Measurements from ENCODE around the gene CLTRN. TPM values are rescaled to one million over a fixed set of nuclear protein-coding genes. Genes with fewer than 3 reads are reported as not detected.

Gene CLTRN
- total RNA-seq, 1 experiment from 2014 or later, result 1.8 TPM

GRCh38 chrX:15672881-15673280 lies 8.3 kb upstream of the CLTRN start:
- Histone ChIP-seq H3K18ac (ENCODE audit: insufficient read length, low read depth, low read length) (no peak overlapping the region), H2AK5ac (ENCODE audit: insufficient read length, low read length) (no peak overlapping the region), H3T11ph (ENCODE audit: low read length) (no peak overlapping the region), H4K8ac (replicated peaks; ENCODE audit: insufficient read length, low read depth, low read length) (no peak overlapping the region), H3K9me3 (ENCODE audit: control insufficient read depth, low read depth, low read length) (no peaks in the 10 kb centered on the region), H2BK15ac (ENCODE audit: low read depth, low read length) (no peak overlapping the region), H3K27me3 (ENCODE audit: insufficient read depth, low read length) (no peaks in the 10 kb centered on the region), H4K5ac (ENCODE audit: insufficient read length, low read depth, low read length) (no peak overlapping the region), H3K23me2 (ENCODE audit: insufficient read length, low read depth, low read length, poor library complexity, severe bottlenecking) (no peaks in the 10 kb centered on the region), H4K91ac (ENCODE audit: insufficient read length, low read depth, low read length) (no peak overlapping the region), H3K14ac (ENCODE audit: insufficient read depth, low read length) (no peak overlapping the region), H3K9ac (ENCODE audit: extremely low read depth, insufficient read length, low read length) (no peak overlapping the region), H3K4me1 (ENCODE audit: insufficient read depth, low read length) (peaks cover 3% of the 10 kb centered on the region; the same call in 1 of the 2 replicates), H3K4ac (ENCODE audit: low read depth, low read length) (no peak overlapping the region), H3K4me2 (ENCODE audit: insufficient read depth, insufficient read length, low read length) (no peak overlapping the region), H2BK120ac (ENCODE audit: low read depth, low read length, poor library complexity, severe bottlenecking) (no peak overlapping the region), H3K56ac (ENCODE audit: insufficient read length, low read depth, low read length) (no peak overlapping the region), H3K27ac (ENCODE audit: insufficient read length, low read depth, low read length) (no peak overlapping the region), H2BK12ac (ENCODE audit: insufficient read length, low read depth, low read length) (no peak overlapping the region), H3K23ac (ENCODE audit: insufficient read length, low read depth, low read length) (no peak overlapping the region), H3K79me1 (ENCODE audit: insufficient read depth, low read depth, low read length, poor library complexity, severe bottlenecking) (no peaks in the 10 kb centered on the region), H2BK20ac (ENCODE audit: low read depth, low read length, poor library complexity, severe bottlenecking) (no peak overlapping the region), H2BK5ac (ENCODE audit: insufficient read length, low read length) (no peak overlapping the region), H2AFZ (ENCODE audit: low read length) (no peak overlapping the region), H4K20me1 (ENCODE audit: control insufficient read depth, insufficient read depth, insufficient read length) (no peaks in the 10 kb centered on the region), H3K79me2 (ENCODE audit: insufficient read depth, low read length) (peaks cover 17% of the 10 kb centered on the region; the same call in 1 of the 2 replicates)
- Mint-ChIP-seq H3K36me3 (ENCODE audit: insufficient read depth in 1 of 3, low read depth in 3 of 3) (peaks cover 0 to under 1% (median under 1%) of the 10 kb centered on the region in 3 experiments; a peak in 2 of 7 replicates), H3K9me3 (no peaks in the 10 kb centered on the region), H3K4me1 (peaks cover 13 to 14% of the 10 kb centered on the region in 2 experiments), H3K27me3 (ENCODE audit: low read depth) (no peaks in the 10 kb centered on the region; the same call in 1 of the 2 replicates), H3K4me3 (no peak overlapping the region), H3K27ac (no peak overlapping the region)
- no peak for TF ChIP-seq CTCF (conservative IDR thresholded peaks at IDR 0.05)
- no CpG with 5 or more reads among the region's 4 CpGs for WGBS (ENCODE audit: extremely low coverage, insufficient read length, low lambda C conversion rate)
- no peak for DNase-seq

Measured in H9 (cell line).